ENCODE measurements around the gene PLCL2.

- TF ChIP-seq CTCF (IDR thresholded peaks at IDR 0.05; ENCODE audit: low read length) = no peak
- no peak for TF ChIP-seq EZH2 (IDR thresholded peaks at IDR 0.05; ENCODE audit: borderline replicate concordance, low read length)
Measured at GRCh38 chr3:17038900-17039553, 154.3 kb downstream of the PLCL2 start.

All from OCI-LY1 (cell line).